Fibroblast of skin of back (primary cell): ENCODE results near the gene CDC34.
"Not testable (repeated sequence)": the region's sequence is repeated elsewhere in the genome, so short reads cannot be mapped to it uniquely, and the experiment has no call there.

Source experiments
- DNase-seq: peaks from one replicate; pipeline ENCODE4 v3.0.0-alpha.2; 2013

CDC34 gene

GRCh38 chr19:574658-575526, 43.3 kb downstream of the CDC34 start:
- DNase-seq: no peak

- peak; percentile 56 for DNase-seq
Measured at GRCh38 chr19:575527-576506, 44.3 kb downstream of the CDC34 start.

GRCh38 chr19:576768-577438, 45.3 kb downstream of the CDC34 start:
- no peak for DNase-seq

- no peak for DNase-seq
Measured at GRCh38 chr19:577439-578392, 46.2 kb downstream of the CDC34 start.

- no peak for DNase-seq
Measured at GRCh38 chr19:579111-579841, 47.7 kb downstream of the CDC34 start.

- DNase-seq: no peak
Measured at GRCh38 chr19:579842-580155, 48.2 kb downstream of the CDC34 start.

- no peak for DNase-seq
Measured at GRCh38 chr19:580274-580835, 48.8 kb downstream of the CDC34 start.

- no peak for DNase-seq
Measured at GRCh38 chr19:581399-582111, 50.0 kb downstream of the CDC34 start.

GRCh38 chr19:582497-583197, 51.1 kb downstream of the CDC34 start:
- DNase-seq: no peak

- no peak for DNase-seq
Measured at GRCh38 chr19:583198-583967, 51.8 kb downstream of the CDC34 start.

- DNase-seq: no peak
Measured at GRCh38 chr19:583968-584239, 52.3 kb downstream of the CDC34 start.

GRCh38 chr19:584240-585001, 52.9 kb downstream of the CDC34 start:
- peak; percentile 42 for DNase-seq

GRCh38 chr19:585146-585545, 53.6 kb downstream of the CDC34 start:
- DNase-seq: not testable (repeated sequence)

GRCh38 chr19:585551-586110, 54.1 kb downstream of the CDC34 start:
- peak; percentile 38 for DNase-seq

- peak; percentile 86 for DNase-seq
Measured at GRCh38 chr19:588093-588740, 56.7 kb downstream of the CDC34 start.

- DNase-seq: no peak
Measured at GRCh38 chr19:588741-589692, 57.5 kb downstream of the CDC34 start.
